Activated CD8-positive, alpha-beta T cell treated with anti-CD3 and anti-CD28 coated beads for 36 hours (primary cell): ENCODE results near the gene PLA2G15. TPM values are rescaled to one million over a fixed set of nuclear protein-coding genes. Genes with fewer than 3 reads are reported as not detected.

Experiments used
- ATAC-seq: fragments of 200-7000 bp; cut with Tn5 transposase; one replicate; pipeline ENCODE4 v1.10.0; 2021; ENCODE audit warnings: mild to moderate bottlenecking, moderate library complexity
- CTCF ChIA-PET: fragments of 350-600 bp; sonication (Branson Sonifier 250); formaldehyde crosslinking; loops from one replicate; lab custom pipeline; 2021; ENCODE audit warnings: antibody characterized with exemption; lab: Charles Lee
- POLR2A ChIA-PET: fragments of 350-600 bp; sonication (Branson Sonifier 250); formaldehyde crosslinking; loops from one replicate; lab custom pipeline; 2021; ENCODE audit warnings: antibody characterized with exemption; lab: Charles Lee
- DNase-seq: peaks from one replicate; pipeline ENCODE4 v3.0.0-alpha.2; 2020
- H3K27ac Mint-ChIP-seq: one replicate; pipeline ENCODE4 v1.8.0; 2021; ENCODE audit warnings: mild to moderate bottlenecking, mixed read lengths
- H3K27me3 Mint-ChIP-seq: one replicate; pipeline ENCODE4 v1.8.0; 2021; ENCODE audit warnings: mixed read lengths
- H3K36me3 Mint-ChIP-seq: one replicate; pipeline ENCODE4 v1.8.0; 2021; ENCODE audit warnings: low read depth, mixed read lengths
- H3K4me1 Mint-ChIP-seq: one replicate; pipeline ENCODE4 v1.8.0; 2021; ENCODE audit warnings: low read depth, mixed read lengths
- H3K4me3 Mint-ChIP-seq: one replicate; pipeline ENCODE4 v1.8.0; 2021; ENCODE audit warnings: mild to moderate bottlenecking, moderate library complexity, mixed read lengths
- H3K9me3 Mint-ChIP-seq: one replicate; pipeline ENCODE4 v1.8.0; 2021; ENCODE audit warnings: mixed read lengths
- CTCF ChIP-seq: fragments of 200-600 bp; IDR thresholded peaks from one replicate; pipeline ENCODE4 v1.8.0; 2022; ENCODE audit warnings: antibody characterized with exemption, mild to moderate bottlenecking
- intact Hi-C: fragments of 100-400 bp; cut with micrococcal nuclease; formaldehyde crosslinking; loops from one replicate; pipeline ENCODE4 v1.10.0; 2022
- total RNA-seq, 2 experiments: library from RNA; stranded (reverse); gene quantifications; one replicate each; pipeline ENCODE4 v1.2.3, GENCODE V29; 2021

The PLA2G15 gene
- total RNA-seq, 2 experiments from 2014 or later = 6.7 to 6.8 TPM

- Mint-ChIP-seq H3K27ac (peak overlapping the region; percentile 95), H3K27me3 (no peaks in the 10 kb centered on the region), H3K4me1 (peaks cover 59% of the 10 kb centered on the region), H3K36me3 (peaks cover 75% of the 10 kb centered on the region), H3K9me3 (no peaks in the 10 kb centered on the region), H3K4me3 (no peak overlapping the region)
- ChIA-PET POLR2A (no interaction called here), CTCF (interaction anchor here (4.7 to 18.9 kb wide), 2 partner anchors 30 to 35 kb away, joined by 36 to 260 read pairs; partner anchors contain the start of gene SLC7A6)
- TF ChIP-seq CTCF = no peak
- DNase-seq (no peak), ATAC-seq (no peak)
- intact Hi-C loops = no loop called here
These were observed 47.3 kb downstream of the PLA2G15 start for GRCh38 chr16:68292425-68292824.

- DNase-seq (no peak), ATAC-seq (no peak)
- TF ChIP-seq CTCF = no peak
- POLR2A ChIA-PET = interaction anchor here (0.6 to 2.1 kb wide), 4 partner anchors 9 to 44 kb away, joined by 3 to 8 read pairs (median 5); partner anchors contain the start of genes PRMT7 and SLC7A6OS
- intact Hi-C loops = no loop called here
- Mint-ChIP-seq H3K4me1 (peaks cover 25% of the 10 kb centered on the region), H3K36me3 (peaks cover 51% of the 10 kb centered on the region), H3K27ac (peak overlapping the region; percentile 71), H3K9me3 (no peaks in the 10 kb centered on the region), H3K27me3 (no peaks in the 10 kb centered on the region), H3K4me3 (no peak overlapping the region)
- CTCF ChIA-PET = interaction anchor here (1.3 to 18.9 kb wide), 3 partner anchors 12 to 33 kb away, joined by 3 to 260 read pairs (median 5); partner anchors contain the start of gene SLC7A6
These were observed 51.1 kb downstream of the PLA2G15 start for GRCh38 chr16:68296291-68296690.

DNA sequence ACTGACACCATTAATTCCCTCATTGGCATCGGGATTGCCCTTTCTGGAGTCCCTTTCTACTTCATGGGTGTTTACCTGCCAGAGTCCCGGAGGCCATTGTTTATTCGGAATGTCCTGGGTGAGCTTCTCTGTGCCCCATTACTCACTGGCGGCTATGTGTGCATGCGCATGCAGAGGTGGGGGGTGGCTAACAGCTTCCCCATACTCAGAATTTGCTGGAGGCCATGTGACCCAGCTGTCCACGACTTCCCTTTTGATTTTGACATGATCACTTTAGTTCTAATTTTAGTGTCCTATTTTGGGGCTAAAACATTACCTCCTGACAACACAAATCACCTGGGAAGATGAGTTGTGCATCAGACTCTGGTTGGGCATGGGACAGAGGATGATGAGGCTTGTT lies 51.5 kb downstream of the PLA2G15 start:
- no peaks in the 10 kb centered on the region for H3K27me3 Mint-ChIP-seq
- intact Hi-C loops = no loop called here
- no peak for ATAC-seq
- POLR2A ChIA-PET = interaction anchor here (0.9 to 2.1 kb wide), 5 partner anchors 9 to 32 kb away, joined by 3 to 8 read pairs (median 3); partner anchors contain the start of genes PRMT7 and SLC7A6OS
- peaks cover 50% of the 10 kb centered on the region for H3K36me3 Mint-ChIP-seq
- no peak for DNase-seq
- no peak overlapping the region for H3K4me3 Mint-ChIP-seq
- H3K4me1 Mint-ChIP-seq = peaks cover 21% of the 10 kb centered on the region
- CTCF ChIA-PET = interaction anchor here (1.3 to 18.9 kb wide), 3 partner anchors 11 to 34 kb away, joined by 3 to 260 read pairs (median 5); partner anchors contain the start of gene SLC7A6
- H3K27ac Mint-ChIP-seq = peak overlapping the region; percentile 71
- TF ChIP-seq CTCF = no peak
- no peaks in the 10 kb centered on the region for H3K9me3 Mint-ChIP-seq

DNA sequence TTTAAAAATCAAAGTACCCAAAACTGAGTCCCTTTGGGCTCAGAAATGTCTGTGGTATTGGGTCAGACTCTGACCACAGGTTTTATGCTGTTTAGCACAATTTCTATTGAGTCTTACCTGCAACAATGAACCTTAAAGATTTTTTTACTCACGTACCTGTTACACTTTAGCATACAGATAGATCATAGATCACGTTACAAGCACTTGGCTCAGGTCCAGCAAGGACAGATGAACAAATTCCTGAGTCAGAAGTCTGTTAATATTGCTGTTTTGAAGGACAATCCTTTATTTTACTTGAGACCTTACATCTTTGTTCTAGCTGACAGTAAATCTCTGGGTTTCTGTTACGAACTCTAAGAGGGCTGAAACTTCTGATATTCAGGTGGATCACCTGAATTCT lies 52.7 kb downstream of the PLA2G15 start:
- H3K9me3 Mint-ChIP-seq = no peaks in the 10 kb centered on the region
- peak overlapping the region; percentile 71 for H3K27ac Mint-ChIP-seq
- peaks cover 13% of the 10 kb centered on the region for H3K4me1 Mint-ChIP-seq
- intact Hi-C loops = no loop called here
- ATAC-seq = no peak
- H3K36me3 Mint-ChIP-seq = peaks cover 47% of the 10 kb centered on the region
- DNase-seq = no peak
- no peak for TF ChIP-seq CTCF
- POLR2A ChIA-PET = interaction anchor here (1.2 to 3.5 kb wide), 4 partner anchors 8 to 34 kb away, joined by 3 to 30 read pairs (median 12); partner anchors contain the start of genes PRMT7 and SLC7A6OS
- H3K27me3 Mint-ChIP-seq = no peaks in the 10 kb centered on the region
- H3K4me3 Mint-ChIP-seq = no peak overlapping the region
- CTCF ChIA-PET = interaction anchor here (1.4 to 2.2 kb wide), 2 partner anchors 31 to 36 kb away, joined by 4 to 8 read pairs; no protein-coding TSS in a partner anchor

GRCh38 chr16:68298312-68298711 lies 53.1 kb downstream of the PLA2G15 start:
- Mint-ChIP-seq H3K27me3 (no peaks in the 10 kb centered on the region), H3K4me3 (no peak overlapping the region), H3K36me3 (peaks cover 47% of the 10 kb centered on the region), H3K27ac (peak overlapping the region; percentile 71), H3K9me3 (no peaks in the 10 kb centered on the region), H3K4me1 (peaks cover 10% of the 10 kb centered on the region)
- CTCF ChIA-PET = interaction anchor here (1.4 to 2.2 kb wide), 2 partner anchors 31 to 37 kb away, joined by 4 to 8 read pairs; no protein-coding TSS in a partner anchor
- POLR2A ChIA-PET = interaction anchor here (1.1 to 3.5 kb wide), 5 partner anchors 8 to 34 kb away, joined by 3 to 30 read pairs (median 4); partner anchors contain the start of genes PRMT7 and SLC7A6OS
- intact Hi-C loops = no loop called here
- TF ChIP-seq CTCF = no peak
- ATAC-seq (no peak), DNase-seq (no peak)
